Thyroid gland (tissue), 4 donors: ENCODE data around the gene HCN3. TPM values are rescaled to one million over a fixed set of nuclear protein-coding genes. Genes with fewer than 3 reads are reported as not detected.
"Not testable (repeated sequence)": the region's sequence is repeated elsewhere in the genome, so short reads cannot be mapped to it uniquely, and the experiment has no call there.

ENCODE experiments used
- DNase-seq, 2 donors: peaks; one replicate each; pipeline ENCODE4 v3.0.0-alpha.2; 2019
- H3K27ac ChIP-seq, 3 donors: fragments of 200-600 bp; sonication (generic); 1 replicate in 2 of 3; 2 replicates in 1 of 3; pipeline ENCODE4 v1.5.1; 2016 to 2019; ENCODE audit warnings: mild to moderate bottlenecking in 1 of 3, moderate library complexity in 1 of 3
- H3K27me3 ChIP-seq: fragments of 200-600 bp; sonication (generic); one replicate; pipeline ENCODE4 v1.5.1; 2019
- H3K36me3 ChIP-seq, 2 donors: fragments of 200-600 bp; sonication (generic); one replicate each; pipeline ENCODE4 v1.5.1; 2016 to 2019
- H3K4me1 ChIP-seq, 2 donors: fragments of 200-600 bp; sonication (generic); one replicate each; pipeline ENCODE4 v1.5.1; 2017 to 2019
- H3K4me3 ChIP-seq, 3 donors: fragments of 200-600 bp; sonication (generic); replicated peaks in 1 of 3; 1 replicate in 2 of 3; 2 replicates in 1 of 3; pipeline ENCODE4 v1.5.1; 2016; ENCODE audit warnings: mild to moderate bottlenecking in 1 of 3
- H3K9me3 ChIP-seq: fragments of 200-600 bp; sonication (generic); one replicate; pipeline ENCODE4 v1.5.1; 2017
- CTCF ChIP-seq, 6 experiments: fragments of 200-600 bp in 3 of 6; fragments of 450-650 bp in 3 of 6; sonication (generic) in 3 of 6; IDR thresholded peaks; one replicate each; pipeline ENCODE4 v1.5.1; 2016 to 2019; ENCODE audit warnings: antibody characterized with exemption in 6 of 6, mild to moderate bottlenecking in 2 of 6, inconsistent platforms in 1 of 6, moderate library complexity in 1 of 6
- POLR2A ChIP-seq, 2 donors: fragments of 450-650 bp; IDR thresholded peaks; one replicate each; pipeline ENCODE4 v1.6.1; 2017; ENCODE audit warnings: antibody characterized with exemption in 2 of 2, mild to moderate bottlenecking in 2 of 2, moderate library complexity in 1 of 2
- WGBS, 2 donors: methylation state at CpG; one replicate each; pipeline ENCODE4 v1.1.5; 2017; 5-methylcytosine and 5-hydroxymethylcytosine counted together
- intact Hi-C: fragments of 100-400 bp; cut with DNase I; formaldehyde crosslinking; loops from one replicate; pipeline ENCODE4 v1.15.1; 2023
- total RNA-seq, 4 donors: library from RNA; depleted of rRNA; stranded (reverse); fragments of >200 nt; gene quantifications; one replicate each; pipeline ENCODE4 v1.2.3, GENCODE V29; 2016

HCN3 gene
- total RNA-seq, 4 donors from 2014 or later: 1.5 to 2.9 (median 2.2) TPM

GRCh38 chr1:155287987-155288543 lies 10.8 kb downstream of the HCN3 start:
- Histone ChIP-seq H3K27ac (no peak overlapping the region), H3K36me3 (no peaks in the 10 kb centered on the region), H3K4me3 (no peak overlapping the region), H3K27me3 (no peaks in the 10 kb centered on the region), H3K4me1 (no peaks in the 10 kb centered on the region), H3K9me3 (no peaks in the 10 kb centered on the region)
- TF ChIP-seq CTCF (IDR thresholded peaks at IDR 0.05) (no peak), POLR2A (IDR thresholded peaks at IDR 0.05) (no peak)
- DNase-seq: no peak
- WGBS, 2 donors: 93 to 100% methylated on average over 1 to 13 of the region's 21 CpGs
- intact Hi-C loops: no loop called here

- WGBS, 2 donors: 78 to 81% methylated on average over 10 of the region's 10 CpGs
- H3K27ac ChIP-seq, intact Hi-C loops, H3K36me3 ChIP-seq, H3K27me3 ChIP-seq, H3K4me3 ChIP-seq, H3K9me3 ChIP-seq, H3K4me1 ChIP-seq, DNase-seq: not testable (repeated sequence)
Observed at GRCh38 chr1:155291006-155291405, 13.7 kb downstream of the HCN3 start.

- H3K4me1 ChIP-seq: peaks cover 5% of the 10 kb centered on the region in 2 donors
- peaks cover 8% of the 10 kb centered on the region for H3K27me3 ChIP-seq
- TF ChIP-seq CTCF (IDR thresholded peaks at IDR 0.05) (no peak), POLR2A (IDR thresholded peaks at IDR 0.05) (no peak)
- intact Hi-C loops: no loop called here
- no peaks in the 10 kb centered on the region for H3K36me3 ChIP-seq
- DNase-seq: no peak
- H3K9me3 ChIP-seq: no peaks in the 10 kb centered on the region
- WGBS, 2 donors: 85 to 88% methylated on average over 10 to 16 of the region's 17 CpGs
- H3K27ac ChIP-seq: no peak overlapping the region
- no peak overlapping the region for H3K4me3 ChIP-seq
Observed at GRCh38 chr1:155293086-155293749, 16.0 kb downstream of the HCN3 start.

- Histone ChIP-seq H3K27ac (no peak overlapping the region), H3K4me1 (peaks cover 5% of the 10 kb centered on the region in 2 donors), H3K36me3 (no peaks in the 10 kb centered on the region), H3K9me3 (no peaks in the 10 kb centered on the region), H3K27me3 (peaks cover 8% of the 10 kb centered on the region), H3K4me3 (no peak overlapping the region)
- TF ChIP-seq CTCF (IDR thresholded peaks at IDR 0.05) (no peak), POLR2A (IDR thresholded peaks at IDR 0.05) (no peak)
- intact Hi-C loops: no loop called here
- WGBS, 2 donors: 28 to 30% methylated on average over 27 to 33 of the region's 46 CpGs
- DNase-seq: no peak
Observed at GRCh38 chr1:155294520-155295182, 17.4 kb downstream of the HCN3 start.

GRCh38 chr1:155295183-155295941 lies 18.1 kb downstream of the HCN3 start:
- Histone ChIP-seq H3K36me3 (no peaks in the 10 kb centered on the region), H3K4me1 (peaks cover 5% of the 10 kb centered on the region in 2 donors), H3K27ac (no peak overlapping the region), H3K9me3 (no peaks in the 10 kb centered on the region), H3K4me3 (no peak overlapping the region), H3K27me3 (peaks cover 8% of the 10 kb centered on the region)
- 11 to 17% methylated on average over 24 to 29 of the region's 47 CpGs for WGBS, 2 donors
- DNase-seq: no peak
- TF ChIP-seq POLR2A (IDR thresholded peaks at IDR 0.05) (no peak), CTCF (IDR thresholded peaks at IDR 0.05) (no peak)
- intact Hi-C loops: no loop called here
